UCSD-AML1 (cell line): ENCODE data around the gene ZMAT2.
"Not testable (repeated sequence)": the region's sequence is repeated elsewhere in the genome, so short reads cannot be mapped to it uniquely, and the experiment has no call there.

ENCODE experiments used
- DNase-seq: peaks from one replicate; lab custom pipeline; 2025; ENCODE audit not compliant: unreplicated experiment; lab: John Stamatoyannopoulos, UW

The ZMAT2 gene, protein sequence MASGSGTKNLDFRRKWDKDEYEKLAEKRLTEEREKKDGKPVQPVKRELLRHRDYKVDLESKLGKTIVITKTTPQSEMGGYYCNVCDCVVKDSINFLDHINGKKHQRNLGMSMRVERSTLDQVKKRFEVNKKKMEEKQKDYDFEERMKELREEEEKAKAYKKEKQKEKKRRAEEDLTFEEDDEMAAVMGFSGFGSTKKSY

DNA sequence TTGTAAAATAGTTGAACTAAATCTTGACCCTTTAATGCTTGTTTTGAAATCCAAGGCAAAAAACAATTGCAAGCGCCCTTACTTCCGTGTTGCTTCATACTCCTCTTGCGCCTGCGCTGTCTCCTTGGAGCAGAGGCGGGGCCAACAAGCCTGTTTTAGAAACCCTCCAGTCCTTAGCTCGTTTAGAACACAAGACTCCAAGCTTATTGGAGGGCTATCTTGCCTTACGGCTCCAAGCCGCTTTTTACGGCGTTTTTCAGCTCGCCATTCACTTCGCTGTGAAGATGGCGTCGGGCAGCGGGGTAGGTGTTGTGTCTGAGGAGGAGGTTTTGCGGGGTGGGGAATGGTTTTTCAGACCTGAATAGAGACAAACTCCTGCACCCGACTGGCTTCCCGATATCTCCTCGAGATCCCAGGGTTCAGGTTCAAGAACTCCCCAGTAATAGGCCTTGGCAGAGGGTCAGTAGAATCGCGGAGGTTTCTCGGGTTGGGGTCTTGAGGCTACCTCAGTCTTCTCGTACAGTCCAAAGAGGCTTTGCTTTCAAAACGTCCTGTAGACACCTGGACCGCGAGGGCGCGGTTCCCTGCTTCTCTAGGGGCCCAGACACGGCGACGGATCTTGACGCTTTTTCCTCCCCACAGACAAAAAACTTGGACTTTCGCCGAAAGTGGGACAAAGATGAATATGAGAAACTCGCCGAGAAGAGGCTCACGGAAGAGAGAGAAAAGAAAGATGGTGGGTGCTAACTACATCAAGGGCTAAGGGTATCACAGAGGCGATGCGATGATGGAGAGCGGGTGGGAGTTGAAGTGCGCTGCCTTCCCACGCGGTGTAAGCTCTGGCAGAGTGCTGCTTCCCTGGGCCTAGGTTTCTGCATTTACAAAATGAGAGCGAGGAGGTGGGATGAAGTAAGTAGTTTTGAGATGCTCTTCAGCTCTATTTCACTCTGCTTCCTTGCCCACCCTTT lies at the start of gene ZMAT2:
TSS of gene ZMAT2 (plus strand) at position 271 of the 968 bp plus-strand sequence. CDS start at position 285, 14 bp downstream.
- DNase-seq = peak; percentile 91

DNA sequence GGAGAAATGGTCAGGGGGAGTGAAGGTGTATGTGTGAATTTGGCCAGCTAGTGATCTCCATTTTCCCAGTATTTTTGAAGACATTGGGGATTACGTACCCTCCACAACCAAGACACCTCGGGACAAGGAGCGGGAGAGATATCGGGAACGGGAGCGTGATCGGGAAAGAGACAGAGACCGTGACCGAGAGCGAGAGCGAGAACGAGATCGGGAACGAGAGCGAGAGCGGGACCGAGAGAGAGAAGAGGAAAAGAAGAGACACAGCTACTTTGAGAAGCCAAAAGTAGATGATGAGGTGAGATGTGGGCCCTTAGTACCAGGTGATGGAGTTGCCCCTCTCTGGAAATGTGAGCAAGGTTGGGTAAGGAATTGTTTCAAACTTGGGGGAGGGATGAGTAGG lies 41.4 kb upstream of the ZMAT2 start:
- DNase-seq = no peak

- DNase-seq = not testable (repeated sequence)
These were observed 39.9 kb upstream of the ZMAT2 start for GRCh38 chr5:140660371-140660770.

- DNase-seq = no peak
These were observed 36.3 kb upstream of the ZMAT2 start for GRCh38 chr5:140664030-140664358.

DNA sequence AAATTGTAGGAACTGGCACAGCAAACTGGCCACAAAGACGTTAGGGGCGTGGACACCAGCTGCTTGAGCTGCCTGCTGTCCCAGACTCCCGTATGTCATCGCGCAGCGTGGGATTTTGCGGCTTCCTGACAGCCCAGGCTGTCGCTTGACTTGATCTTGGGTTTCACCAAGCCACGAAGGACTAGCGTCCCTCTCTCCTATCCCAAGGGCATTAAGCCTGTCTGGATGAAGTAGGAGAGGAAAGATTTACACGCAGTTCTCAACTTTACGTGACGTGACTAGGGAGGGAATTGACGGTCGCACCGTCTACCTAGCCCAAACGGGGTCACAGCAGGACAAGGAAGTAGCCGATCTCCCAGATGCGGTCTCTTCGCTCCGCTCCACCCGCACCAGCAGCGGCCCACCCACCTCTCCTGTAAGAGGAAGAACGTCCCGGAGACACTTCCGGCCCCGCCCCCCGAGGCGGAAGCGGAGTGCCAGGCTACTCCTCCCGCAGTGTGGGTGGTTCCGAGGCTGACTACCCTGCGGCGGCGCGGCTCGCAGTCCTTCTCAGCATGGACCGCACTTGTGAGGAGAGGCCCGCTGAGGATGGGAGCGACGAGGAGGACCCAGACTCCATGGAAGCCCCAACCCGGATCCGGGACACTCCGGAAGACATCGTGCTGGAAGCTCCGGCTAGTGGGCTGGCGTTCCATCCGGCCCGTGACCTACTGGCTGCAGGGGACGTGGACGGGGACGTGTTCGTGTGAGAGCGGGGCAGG lies 35.7 kb upstream of the ZMAT2 start, which contains the start of gene WDR55:
TSS of gene WDR55 (plus strand) at position 546 of the 761 bp plus-strand sequence. CDS start at position 555, 9 bp downstream.
- DNase-seq = peak; percentile 96

GRCh38 chr5:140671035-140671434 lies 29.2 kb upstream of the ZMAT2 start:
- DNase-seq = not testable (repeated sequence)

- DNase-seq = no peak
These were observed 28.6 kb upstream of the ZMAT2 start for GRCh38 chr5:140671472-140672125.

DNA sequence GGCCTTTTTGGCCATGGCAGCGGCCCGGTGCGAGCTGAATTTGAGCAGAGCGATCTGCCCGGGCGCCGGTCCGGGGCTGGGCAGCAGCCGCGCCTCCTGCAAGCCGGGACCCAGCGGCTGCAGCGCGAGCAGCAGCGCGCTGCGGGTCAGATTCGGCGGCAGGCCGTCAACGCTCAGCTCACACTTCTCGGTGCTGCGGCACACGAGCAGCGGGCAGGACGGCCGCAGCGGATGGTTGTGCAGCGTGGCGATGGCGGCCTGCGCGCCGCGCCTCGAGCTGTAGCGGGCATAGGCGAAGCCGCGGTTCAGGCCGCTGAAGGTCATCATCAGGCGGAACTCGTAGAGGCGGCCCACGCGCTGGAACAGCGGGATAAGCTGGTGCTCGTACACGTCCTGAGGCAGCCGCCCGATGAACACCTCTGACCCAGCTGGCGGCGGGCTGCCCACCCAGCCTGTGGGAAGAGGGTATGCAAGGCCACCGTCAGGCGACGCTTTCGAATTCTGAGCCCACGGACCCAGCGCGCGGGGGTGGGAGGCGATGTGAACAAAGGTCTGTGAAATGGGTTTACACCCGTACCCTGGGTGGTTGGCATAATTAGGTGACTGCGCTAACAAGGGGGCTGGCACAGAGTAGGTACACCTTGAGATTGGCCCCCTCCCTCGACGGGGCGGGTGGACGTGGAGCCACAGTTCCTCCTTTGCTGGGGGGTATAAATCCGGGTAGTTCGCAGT lies 27.6 kb upstream of the ZMAT2 start:
- no peak for DNase-seq

DNA sequence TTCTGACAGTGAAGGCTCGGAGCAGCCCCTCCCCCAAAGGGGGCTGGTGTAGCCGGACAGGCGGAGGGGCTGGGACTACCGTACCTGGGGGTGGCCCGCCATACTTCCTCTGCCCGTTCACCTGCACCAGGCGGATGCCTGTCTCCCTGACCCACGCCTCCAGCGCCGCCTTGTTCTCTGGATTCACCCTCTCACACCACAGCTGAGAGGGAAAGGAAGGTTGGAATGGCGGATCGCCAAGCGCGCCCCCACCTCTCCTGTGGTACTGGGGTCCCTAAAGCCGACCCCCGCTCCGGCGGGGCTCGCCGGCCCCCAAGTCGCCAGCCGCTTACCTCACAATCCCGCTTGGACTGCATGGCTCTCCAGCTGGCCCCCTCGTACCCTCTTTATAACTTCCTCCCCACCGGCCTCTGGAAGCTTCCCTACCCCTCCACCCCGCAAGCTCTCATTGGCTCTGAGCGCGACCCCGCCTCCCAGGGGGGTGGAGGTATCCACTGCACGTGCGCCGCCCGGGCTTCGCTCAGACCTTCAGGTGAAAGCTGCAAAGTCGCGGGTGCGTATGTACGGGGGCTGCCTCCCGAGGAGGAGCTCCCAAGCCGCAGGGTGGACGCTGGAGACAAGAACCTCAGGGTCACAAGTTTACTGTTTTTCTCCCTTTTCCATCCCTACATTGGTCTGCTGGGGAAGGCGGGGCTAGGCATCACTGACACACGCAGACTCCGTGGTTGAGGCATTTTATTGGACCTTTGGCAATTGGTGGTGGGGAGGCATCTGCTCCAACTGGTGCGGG lies 26.9 kb upstream of the ZMAT2 start, which contains the start of gene DND1:
TSS of gene DND1 (minus strand) at position 390 of the 790 bp plus-strand sequence. CDS start at position 356, 34 bp downstream.
- DNase-seq = no peak

- DNase-seq = no peak
These were observed 26.0 kb upstream of the ZMAT2 start for GRCh38 chr5:140674211-140674610.

GRCh38 chr5:140674629-140675028 lies 25.6 kb upstream of the ZMAT2 start:
- DNase-seq = no peak

DNA sequence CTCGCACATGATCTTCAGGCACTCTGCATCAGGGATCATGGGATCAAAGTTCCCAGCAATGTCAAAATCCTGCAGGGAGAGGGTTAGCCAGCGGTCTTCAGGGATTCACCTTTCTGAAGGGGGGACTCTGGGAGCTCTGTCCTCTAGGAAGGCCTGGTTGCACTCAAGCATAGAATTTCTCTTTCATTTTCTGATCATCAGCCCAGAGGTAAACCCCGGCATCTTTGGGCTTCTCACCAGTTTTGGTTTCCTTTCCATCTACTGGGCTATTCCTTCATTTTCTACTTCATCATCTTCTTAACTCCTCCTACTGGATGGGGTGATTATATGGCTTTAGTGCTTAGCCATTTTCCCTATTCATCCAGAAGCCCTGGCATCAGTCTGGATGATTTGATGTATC lies 22.3 kb upstream of the ZMAT2 start:
- DNase-seq = no peak

DNA sequence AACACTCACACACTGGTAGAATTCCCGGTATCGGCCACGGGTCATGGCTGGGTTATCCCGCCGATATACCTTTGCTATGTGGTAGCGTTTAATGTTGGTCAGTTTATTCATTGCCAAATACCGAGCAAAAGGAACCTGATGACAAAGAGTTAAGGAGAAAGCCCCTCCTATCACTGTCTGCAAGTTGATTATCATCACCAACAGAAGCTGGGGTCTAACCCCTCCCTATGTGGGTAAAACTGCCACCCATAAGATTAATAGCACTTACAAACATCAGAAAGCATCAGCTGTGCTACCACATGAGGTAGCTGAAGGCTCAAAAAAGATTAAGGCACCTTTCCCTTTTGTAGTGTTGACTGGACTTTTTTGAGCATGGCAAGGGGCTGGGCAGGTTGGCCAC lies 21.3 kb upstream of the ZMAT2 start:
- no peak for DNase-seq

GRCh38 chr5:140690376-140690932 lies 9.8 kb upstream of the ZMAT2 start:
- no peak for DNase-seq

- peak; percentile 92 for DNase-seq
These were observed 9.0 kb upstream of the ZMAT2 start, which contains the start of the genes HARS1 and HARS2 for GRCh38 chr5:140690941-140691924. Gene HARS1, minus strand, starts transcription at chr5:140691370. Its CDS starts 66 bp downstream, at chr5:140691304. Gene HARS2, plus strand, starts transcription at chr5:140691455. Its CDS starts 194 bp downstream, at chr5:140691649.

DNA sequence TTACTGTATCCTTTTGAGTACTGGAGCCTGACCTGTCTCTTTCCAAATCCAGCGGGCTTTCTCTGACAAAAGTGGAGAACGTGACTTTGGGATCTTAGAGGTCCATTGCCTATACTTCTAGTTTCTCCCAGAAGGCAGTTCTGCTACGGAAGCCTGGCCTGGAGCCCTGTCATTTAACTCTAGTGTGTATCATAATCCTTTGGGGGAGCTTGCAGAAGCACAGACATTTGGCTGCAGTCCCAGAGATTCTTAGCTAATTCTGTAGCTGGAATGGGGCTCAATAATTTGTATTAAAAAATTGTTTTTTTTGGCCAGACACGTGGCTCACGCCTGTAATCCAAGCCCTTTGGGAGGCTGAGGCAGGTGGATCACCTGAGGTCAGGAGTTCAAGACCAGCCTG lies 6.0 kb upstream of the ZMAT2 start:
- no peak for DNase-seq

DNA sequence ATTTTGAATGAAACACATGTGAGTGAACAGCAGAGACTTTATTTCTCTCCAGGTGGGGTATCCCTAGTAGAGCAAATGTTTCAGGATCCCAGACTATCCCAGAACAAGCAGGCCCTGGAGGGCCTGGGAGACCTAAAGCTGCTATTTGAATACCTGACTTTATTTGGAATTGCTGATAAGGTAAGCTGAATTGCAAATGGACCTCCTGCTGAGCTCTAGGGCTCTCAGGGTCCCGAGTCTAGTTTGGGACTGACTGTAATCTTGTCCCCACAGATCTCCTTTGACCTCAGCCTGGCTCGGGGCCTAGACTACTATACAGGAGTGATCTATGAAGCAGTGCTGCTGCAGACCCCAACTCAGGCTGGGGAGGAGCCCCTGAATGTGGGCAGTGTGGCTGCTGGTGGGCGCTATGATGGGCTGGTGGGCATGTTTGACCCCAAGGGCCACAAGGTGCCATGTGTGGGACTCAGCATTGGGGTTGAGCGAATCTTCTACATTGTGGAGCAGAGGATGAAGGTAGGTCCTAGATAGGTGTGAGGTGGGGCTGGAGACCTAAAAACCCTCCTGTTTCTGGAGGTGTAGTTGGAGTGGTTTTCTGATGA lies 3.3 kb upstream of the ZMAT2 start:
- no peak for DNase-seq
